Measurements from ENCODE around the gene AAGAB.

AAGAB gene

GRCh38 chr15:67186226-67186649 is 68.2 kb downstream of the AAGAB start:
- DNase-seq, result no peak

DNA sequence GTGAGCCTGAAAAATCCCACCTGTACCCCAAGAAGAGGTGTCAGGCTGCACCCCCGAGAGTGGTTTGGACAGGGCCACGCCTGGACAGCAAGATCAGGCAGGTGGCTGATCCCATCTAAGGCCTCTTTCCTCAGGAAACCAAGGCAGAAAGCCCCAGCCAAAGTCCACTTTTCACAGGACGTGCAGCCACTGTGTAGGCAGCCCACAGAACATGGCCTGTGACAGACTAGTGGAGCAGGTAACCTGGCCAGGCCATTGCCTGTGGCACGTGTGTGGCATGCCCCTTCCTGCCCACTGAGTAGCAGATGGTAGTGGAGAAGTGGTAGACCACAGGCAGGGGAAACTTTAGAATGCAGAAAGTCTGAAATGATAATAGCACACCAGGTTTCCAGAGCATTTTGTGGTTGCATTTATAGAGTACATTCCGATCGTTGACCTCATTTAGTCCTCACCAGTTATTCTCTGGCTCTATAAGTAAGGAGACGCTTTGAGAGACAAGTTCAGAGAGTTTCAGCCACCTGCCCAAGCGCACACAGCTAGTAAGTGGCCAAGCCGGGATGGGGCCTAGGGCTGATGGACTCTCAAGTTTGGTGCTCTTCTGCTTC is 68.7 kb downstream of the AAGAB start:
- no peak for DNase-seq

DNA sequence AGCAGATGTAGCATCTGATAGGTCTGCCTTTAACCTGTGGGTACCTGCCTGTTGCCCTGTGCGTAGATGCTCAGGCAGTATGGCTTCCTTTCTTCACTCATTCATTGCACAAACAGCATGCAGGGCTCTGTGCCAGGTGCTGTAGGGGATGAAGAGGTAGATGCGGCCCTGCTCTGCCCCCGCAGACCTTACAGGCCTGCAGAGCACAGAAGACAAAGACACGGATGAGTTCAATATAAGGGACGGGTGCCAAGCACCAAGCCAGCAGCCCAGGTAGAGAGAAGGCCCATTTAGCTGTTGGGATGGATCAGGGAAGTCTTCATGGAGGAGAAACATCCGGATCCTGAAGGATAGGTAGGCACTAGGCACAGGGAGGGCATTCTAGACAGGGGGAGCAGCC is 69.4 kb downstream of the AAGAB start:
- no peak for DNase-seq

DNA sequence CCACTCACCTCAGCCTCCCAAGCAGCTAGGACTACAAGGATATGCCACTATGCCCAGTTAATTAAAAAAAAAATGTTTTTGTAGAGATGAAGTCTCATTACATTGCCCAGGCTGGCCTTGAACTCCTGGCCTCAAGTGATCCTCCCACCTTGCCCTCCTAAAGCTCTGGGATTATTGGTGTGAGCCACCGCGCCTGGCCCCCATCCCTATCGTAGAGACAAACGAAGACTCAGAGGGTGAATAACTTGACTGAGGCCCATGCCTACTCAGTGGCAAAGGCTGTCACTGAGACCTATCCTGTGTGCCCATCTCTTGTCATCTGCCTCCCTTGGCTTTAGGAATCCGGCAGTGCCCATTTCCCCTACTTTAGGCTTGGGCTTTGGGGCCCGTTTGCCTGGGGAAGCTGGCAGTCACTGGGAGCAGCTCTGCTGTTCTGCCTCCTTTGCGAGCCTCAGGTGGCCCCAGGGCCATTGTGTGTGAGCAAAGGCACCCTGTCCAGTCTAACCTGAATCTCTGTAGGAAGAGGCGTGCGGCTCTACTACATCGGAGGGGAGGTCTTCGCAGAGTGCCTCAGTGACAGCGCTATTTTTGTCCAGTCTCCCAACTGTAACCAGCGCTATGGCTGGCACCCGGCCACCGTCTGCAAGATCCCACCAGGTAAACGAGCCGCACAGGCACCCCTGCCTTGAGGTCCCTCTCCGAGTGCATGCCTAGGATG is 70.1 kb downstream of the AAGAB start:
- DNase-seq, result peak; percentile 12 to 14

GRCh38 chr15:67183443-67184169 is 70.9 kb downstream of the AAGAB start:
- DNase-seq, result peak in 1 of 2 experiments; percentile 2

DNA sequence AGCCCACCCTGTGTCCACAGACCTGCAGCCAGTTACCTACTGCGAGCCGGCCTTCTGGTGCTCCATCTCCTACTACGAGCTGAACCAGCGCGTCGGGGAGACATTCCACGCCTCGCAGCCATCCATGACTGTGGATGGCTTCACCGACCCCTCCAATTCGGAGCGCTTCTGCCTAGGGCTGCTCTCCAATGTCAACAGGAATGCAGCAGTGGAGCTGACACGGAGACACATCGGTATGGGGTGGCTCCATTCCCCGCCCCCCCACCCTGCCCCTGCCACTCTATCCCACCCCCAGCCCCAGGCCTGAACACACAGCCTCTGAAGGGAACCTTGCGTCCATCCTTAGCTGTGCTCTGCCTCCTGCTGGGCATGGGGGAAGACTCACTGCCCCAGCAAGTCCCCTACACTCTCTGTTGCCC is 73.2 kb downstream of the AAGAB start:
- DNase-seq, result no peak

- DNase-seq, result no peak
Measured at GRCh38 chr15:67180514-67181191, 73.8 kb downstream of the AAGAB start.

DNA sequence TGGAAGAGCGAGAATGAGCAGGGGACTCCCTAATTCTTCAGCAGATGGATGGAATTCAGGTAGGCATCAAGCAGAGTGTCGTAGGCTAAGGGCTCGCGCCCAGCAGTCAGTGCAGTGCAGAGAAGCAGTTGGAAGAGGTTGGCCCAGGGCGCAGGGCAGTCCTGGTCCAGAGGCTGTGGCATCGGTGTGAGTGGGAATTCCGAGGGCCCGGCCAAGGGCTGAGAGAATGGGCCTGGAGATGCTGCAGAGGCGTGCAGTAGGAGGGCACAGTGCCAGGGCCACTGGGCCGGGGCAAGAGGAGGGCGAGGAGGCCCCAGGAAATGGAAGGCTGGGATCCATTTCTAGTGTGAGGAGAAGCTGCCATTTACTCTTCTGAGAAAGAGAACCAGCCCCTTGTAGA is 74.4 kb downstream of the AAGAB start:
- DNase-seq, result no peak

GRCh38 chr15:67179411-67179995 is 75.0 kb downstream of the AAGAB start:
- no peak for DNase-seq

DNA sequence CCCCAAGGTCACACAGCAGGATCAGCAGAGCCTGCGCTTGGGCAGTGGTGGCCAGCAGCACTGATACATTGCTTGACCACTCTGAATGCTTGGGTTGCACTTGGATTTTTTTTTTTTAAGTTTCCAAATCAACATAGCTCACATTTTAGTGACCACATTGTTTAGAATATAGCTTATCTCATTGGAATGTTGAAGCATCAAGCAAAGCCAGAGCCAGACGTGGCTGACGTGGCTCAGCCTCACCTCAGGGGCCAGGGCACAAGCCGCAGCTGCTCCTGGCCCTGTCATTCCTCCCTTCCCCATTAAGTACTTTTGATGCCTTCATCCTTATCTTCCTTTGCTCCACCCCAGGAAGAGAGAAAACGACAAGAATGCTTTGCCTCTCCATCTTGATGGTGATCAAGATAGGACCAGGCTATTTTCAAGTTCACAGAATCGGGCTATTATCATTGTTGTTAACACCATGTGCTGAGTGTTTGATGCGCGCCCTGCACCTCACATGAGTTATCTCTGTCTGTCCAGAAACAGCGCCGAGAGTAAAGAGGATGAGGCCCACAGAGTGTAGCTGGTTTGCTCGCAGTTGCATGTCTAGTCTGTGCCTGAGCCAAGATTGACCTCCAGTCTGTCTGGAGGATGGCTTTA is 75.8 kb downstream of the AAGAB start:
- no peak for DNase-seq

DNA sequence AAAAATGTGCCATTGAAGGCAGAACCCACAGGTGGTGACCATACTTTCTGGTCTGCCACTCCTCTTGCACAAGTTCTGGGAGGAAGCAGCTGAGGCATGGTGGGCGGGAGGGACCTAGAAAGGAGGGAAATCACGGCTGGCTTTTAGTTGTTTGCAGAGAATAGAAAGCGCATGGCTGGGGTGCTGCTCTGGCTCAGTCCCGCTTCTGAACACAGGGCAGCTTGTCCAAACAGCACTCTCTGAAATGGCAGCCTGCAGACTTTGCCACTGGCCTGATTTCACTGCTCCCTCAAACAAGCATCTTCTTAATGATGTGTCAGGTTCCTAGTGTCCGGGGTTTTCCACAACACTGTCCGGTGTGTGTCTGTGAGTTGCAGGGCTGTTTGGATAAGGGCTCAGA is 76.7 kb downstream of the AAGAB start:
- DNase-seq, result no peak

- DNase-seq, result no peak
Measured at GRCh38 chr15:67176195-67176971, 78.1 kb downstream of the AAGAB start.

- peak; percentile 50 to 60 for DNase-seq
Measured at GRCh38 chr15:67175643-67176071, 78.8 kb downstream of the AAGAB start.

- peak; percentile 51 to 59 for DNase-seq
Measured at GRCh38 chr15:67174864-67175573, 79.4 kb downstream of the AAGAB start.

- DNase-seq, result no peak
Measured at GRCh38 chr15:67174446-67174845, 80.0 kb downstream of the AAGAB start.

DNA sequence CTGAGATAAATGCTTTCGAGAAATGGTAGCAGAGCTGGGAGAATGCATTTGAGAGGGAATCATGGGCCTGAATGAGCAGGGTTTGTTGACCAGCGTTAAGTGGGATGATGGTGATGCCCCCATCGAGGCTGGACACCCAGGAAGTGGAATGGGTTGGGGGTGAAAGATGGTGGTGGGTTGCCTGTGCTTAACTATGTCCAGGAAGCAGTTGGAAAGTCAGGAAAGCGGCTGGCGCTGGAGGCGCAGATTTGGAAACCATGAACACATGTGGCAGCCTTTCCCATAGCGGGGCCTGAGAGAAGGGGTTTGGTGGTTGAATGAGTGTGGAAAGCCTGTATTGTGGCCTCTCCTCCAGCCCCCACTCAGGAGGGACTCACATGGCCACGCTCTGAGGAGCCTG is 80.7 kb downstream of the AAGAB start:
- no peak for DNase-seq

DNA sequence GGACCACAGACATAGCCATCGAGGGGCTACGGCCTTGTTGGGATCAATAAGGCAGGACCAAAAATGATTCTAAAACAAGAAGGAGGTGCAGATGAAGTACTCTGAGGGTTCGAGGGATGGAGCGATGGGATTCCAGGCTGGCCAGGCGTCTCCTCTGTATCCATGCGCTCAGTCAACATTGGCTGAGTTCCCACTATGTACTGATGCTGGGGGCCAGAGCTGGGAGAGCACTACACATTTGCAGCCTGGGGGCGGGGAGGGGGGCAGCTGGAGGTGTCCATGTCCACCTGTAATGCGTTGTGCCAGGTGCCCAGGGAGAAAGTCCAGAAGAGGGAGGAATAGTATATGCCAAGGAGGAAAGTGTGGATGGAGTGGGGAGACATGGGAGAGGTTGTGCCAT is 81.5 kb downstream of the AAGAB start:
- no peak for DNase-seq

DNA sequence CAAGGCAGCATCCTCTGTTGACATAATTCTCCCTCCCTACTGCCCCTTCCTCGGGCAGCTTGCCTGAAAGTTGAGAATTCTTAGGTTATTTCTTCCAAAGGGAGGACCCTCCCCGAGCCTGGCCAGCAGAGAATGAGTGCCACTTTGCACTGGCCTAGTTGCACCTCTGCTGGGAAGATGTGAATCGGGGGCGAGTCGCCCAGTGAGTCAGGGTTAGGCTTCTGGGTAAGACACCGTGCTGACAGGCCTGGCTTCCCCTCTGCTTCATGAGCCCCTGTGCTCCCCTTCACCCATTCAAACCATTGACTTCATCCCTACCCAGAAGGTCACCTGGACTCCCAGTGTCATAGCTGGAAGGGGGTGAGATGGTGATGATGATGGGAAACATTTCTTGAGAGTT is 82.3 kb downstream of the AAGAB start:
- DNase-seq, result peak; percentile 56 to 66

GRCh38 chr15:67171471-67171870 is 83.0 kb downstream of the AAGAB start:
- DNase-seq, result no peak

- DNase-seq, result no peak
Measured at GRCh38 chr15:67170143-67170925, 84.1 kb downstream of the AAGAB start.
